ENCODE measurements around the gene MUSK.

Gene MUSK

DNA sequence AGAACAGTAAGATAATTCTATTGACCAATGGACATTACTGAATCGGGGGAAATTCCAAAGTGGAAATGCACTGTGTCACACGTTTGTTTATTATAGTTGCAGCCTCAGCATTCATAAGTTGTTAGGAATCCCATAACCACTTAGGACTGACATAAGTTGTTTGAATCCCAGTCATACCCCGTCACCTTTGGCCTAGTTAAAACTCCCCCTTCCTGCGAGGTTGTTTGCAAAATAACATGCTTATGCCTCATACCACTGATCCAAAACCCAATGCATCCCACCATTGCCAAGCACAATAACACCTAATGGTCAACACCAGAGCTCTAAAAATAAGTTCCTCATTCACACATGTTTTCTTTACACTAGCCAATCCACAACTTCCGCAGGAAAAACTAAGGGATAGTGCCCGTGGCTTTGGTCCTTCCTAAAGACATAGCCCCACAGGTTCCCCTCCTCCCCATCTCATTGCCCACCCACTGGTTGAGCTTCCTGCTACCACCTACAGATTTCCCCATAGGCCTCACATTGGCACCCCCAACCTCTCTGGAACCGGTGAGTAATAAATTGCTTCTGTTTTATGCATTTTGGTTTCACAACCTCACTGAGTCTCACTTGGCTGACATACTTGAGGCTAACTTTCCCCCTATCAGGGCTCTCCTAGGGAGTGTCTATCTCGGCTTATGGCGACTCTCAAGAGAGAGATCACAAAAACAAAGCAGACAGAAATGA lies 42.3 kb upstream of the MUSK start:
- in situ Hi-C loops (cut with MboI; ENCODE audit: low pct_unique_long_range_greater_than_20kb, low sequenced_read_pairs, unreplicated experiment), result loop anchor here (10.0 kb wide), 2 partner anchors 171 to 441 kb away; no protein-coding TSS in a partner anchor
- DNase-seq (ENCODE audit: low spot score), result no peak
- no peak for TF ChIP-seq CTCF (IDR thresholded peaks at IDR 0.05; ENCODE audit: extremely low read depth, insufficient read depth, missing control alignments)

DNA sequence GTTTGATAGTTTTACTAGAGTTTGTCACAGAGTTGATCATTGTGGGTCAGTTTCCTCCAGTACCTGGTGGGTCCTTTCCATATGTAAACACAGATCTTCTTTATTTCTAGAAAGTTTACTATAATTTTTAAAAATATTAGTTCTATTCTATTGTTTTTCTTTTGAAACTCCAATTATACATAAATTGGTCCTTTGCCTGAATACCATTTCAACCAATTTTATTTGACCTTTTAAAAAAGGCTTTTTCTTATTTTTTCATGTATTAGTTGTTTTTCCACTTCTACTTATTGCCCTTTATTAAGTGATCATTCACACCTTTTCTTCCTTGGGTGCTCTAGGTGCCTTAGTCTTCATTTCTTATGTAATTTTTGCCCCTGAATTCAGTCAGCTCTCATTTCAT lies 33.0 kb upstream of the MUSK start:
- no peak for DNase-seq (ENCODE audit: low spot score)
- no peak for TF ChIP-seq CTCF (IDR thresholded peaks at IDR 0.05; ENCODE audit: extremely low read depth, insufficient read depth, missing control alignments)
- in situ Hi-C loops (cut with MboI; ENCODE audit: low pct_unique_long_range_greater_than_20kb, low sequenced_read_pairs, unreplicated experiment), result loop anchor here (10.0 kb wide), 1 partner anchor 659 kb away; no protein-coding TSS in a partner anchor

DNA sequence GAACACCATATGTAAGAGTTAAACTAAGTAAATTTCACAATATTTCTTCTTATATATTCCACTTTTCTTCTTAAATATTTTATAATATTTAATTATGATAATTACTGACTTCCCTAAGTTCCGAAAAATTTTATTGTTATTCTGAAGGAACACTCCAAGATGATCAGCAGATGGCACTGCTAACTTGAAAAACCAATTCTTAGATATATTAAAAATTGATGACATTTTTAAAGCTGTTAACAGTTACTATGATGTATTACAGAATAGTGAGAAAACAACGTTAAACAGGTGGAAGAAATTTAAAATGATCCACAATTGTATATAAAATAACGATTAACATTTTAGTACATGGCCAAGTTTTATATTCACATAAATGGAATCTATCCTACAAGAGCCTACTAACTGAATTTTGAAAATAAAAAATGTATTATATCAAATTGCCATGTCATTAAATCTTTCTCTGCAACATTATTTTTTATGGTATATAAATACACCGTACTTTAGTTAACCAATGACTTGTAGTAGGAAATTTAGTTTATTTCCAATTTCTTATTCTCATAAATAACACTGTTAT lies 30.1 kb upstream of the MUSK start:
- in situ Hi-C loops (cut with MboI; ENCODE audit: low pct_unique_long_range_greater_than_20kb, low sequenced_read_pairs, unreplicated experiment), result loop anchor here (10.0 kb wide), 1 partner anchor 656 kb away; no protein-coding TSS in a partner anchor
- peak; percentile 27 for TF ChIP-seq CTCF (IDR thresholded peaks at IDR 0.05; ENCODE audit: extremely low read depth, insufficient read depth, missing control alignments)
- peak; percentile 2 for DNase-seq (ENCODE audit: low spot score)

- in situ Hi-C loops (cut with MboI; ENCODE audit: low pct_unique_long_range_greater_than_20kb, low sequenced_read_pairs, unreplicated experiment), result no loop called here
- no peak for TF ChIP-seq CTCF (IDR thresholded peaks at IDR 0.05; ENCODE audit: extremely low read depth, insufficient read depth, missing control alignments)
- DNase-seq (ENCODE audit: low spot score), result no peak
Observed at GRCh38 chr9:110640736-110641135, 27.9 kb upstream of the MUSK start.

DNA sequence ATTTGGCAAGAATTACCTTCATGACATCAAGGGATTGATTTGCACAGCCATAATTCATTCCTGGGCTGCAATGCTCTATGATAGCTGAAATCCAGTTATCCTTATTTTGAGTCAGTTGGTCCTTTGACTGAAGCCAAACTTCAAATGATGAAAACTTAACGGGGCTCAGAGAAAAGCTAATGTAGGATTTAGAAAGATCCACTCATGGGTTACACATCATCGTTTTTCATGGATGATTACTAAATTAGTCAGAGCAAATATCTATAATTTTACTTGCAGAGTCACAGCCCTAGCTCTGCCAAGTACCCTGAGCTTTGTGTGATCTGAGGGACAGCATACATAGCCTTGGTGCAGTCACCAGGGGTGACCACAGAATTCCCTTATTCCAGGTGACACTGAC lies 27.3 kb upstream of the MUSK start:
- TF ChIP-seq CTCF (IDR thresholded peaks at IDR 0.05; ENCODE audit: extremely low read depth, insufficient read depth, missing control alignments), result no peak
- no peak for DNase-seq (ENCODE audit: low spot score)
- in situ Hi-C loops (cut with MboI; ENCODE audit: low pct_unique_long_range_greater_than_20kb, low sequenced_read_pairs, unreplicated experiment), result no loop called here

DNA sequence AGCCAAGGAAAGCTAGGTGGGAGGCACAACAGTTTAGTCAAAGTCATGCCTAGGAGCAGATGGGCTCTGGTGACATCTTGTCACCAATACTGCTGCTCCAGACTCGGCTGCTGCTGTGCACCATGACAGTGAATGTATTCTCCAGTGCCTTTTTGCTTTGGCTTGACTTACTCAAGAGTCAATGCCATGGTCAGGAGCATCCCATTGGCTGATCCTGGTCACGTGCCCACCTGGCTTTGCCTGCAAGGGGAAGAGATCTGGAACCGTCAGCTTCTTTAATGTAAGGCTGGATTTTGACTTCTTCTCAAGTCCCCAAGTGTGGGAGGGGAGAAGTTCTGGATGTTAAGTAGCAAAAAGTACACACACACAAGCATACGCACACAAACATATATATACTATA lies 19.9 kb upstream of the MUSK start:
- no peak for TF ChIP-seq CTCF (IDR thresholded peaks at IDR 0.05; ENCODE audit: extremely low read depth, insufficient read depth, missing control alignments)

More for the DNA sequence above, 19.9 kb upstream of the MUSK start:
- DNase-seq (ENCODE audit: low spot score), result no peak
- in situ Hi-C loops (cut with MboI; ENCODE audit: low pct_unique_long_range_greater_than_20kb, low sequenced_read_pairs, unreplicated experiment), result no loop called here
